ENCODE measurements around the gene RNF213.
"Not testable (repeated sequence)": the region's sequence is repeated elsewhere in the genome, so short reads cannot be mapped to it uniquely, and the experiment has no call there.

Gene RNF213

DNA sequence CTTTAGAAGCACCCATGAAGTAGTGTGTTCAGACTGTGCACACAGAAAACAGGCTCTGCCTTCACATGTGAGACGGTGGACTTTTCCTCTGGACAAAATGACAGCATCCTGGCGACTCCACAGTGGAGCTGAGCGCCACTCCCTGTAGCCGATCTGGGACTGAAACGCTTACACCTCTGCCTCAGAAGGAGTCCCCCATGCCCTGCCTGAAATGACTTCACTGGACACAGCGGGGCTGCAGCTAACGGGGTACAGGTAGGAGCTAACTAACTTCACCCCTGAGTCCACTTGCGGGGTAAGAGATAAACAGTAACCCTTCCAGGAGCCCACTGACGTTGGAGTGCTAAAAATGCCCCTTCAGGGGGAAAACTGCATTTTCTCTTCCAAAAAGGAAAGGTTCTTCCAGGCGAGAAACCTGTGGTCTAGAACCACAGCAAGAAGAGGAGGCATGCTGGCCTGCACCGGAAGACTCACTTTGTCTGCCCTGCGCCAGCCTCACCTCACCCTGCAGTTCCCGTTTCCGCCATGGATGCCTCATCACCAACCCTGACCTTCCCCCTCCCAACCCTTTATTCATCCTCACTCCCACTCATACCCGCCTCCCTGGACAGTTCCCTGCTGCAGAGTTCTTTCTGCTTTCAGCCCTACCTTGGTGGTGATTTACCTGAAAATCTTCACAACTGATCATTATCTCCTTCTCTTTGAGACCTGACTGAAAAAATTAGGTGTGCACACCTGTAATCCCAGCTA, 134.9 kb downstream of the RNF213 start:
- no peak for DNase-seq (ENCODE audit: low read depth)

DNA sequence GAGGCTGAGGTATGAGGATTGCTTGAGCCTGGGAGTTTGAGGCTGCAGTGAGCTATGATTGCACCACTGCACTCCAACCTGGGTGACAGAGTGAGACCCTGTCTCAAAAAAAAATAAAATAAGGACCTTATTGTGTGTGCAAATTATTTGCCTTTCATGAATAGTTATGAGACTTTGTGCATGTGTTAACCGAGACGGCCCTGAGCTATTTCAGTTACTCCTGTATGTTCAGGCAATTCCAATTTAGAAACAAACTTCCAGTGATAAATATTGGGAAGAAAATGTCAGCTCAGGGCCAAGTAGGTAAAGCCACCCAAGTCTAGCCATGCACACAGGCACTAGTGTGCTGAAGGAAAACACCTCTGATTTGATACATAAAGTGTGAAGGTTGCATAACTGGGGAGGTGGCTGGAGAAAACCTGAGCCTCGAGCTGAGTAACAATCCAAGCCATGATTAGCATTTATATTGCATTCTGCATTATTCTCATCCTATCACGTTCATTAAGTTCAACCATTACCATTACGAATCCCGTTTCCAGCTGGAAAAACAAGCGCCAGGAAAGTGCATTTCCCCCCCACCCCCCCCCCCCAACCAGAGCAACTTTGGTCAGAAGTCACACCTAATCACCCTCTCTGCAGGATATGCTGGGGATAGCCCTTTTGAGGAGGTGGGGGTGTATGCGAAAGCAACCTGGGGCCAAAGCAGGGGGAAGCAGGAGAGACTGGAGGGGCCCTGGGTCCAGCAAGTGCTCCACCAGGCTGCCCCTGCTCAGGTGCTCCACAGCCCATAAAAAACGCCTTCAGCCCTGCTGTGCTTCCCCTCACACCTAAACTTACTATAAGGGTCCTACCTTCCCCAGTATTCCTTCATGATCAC, 135.7 kb downstream of the RNF213 start:
- DNase-seq (ENCODE audit: low read depth), result no peak

DNA sequence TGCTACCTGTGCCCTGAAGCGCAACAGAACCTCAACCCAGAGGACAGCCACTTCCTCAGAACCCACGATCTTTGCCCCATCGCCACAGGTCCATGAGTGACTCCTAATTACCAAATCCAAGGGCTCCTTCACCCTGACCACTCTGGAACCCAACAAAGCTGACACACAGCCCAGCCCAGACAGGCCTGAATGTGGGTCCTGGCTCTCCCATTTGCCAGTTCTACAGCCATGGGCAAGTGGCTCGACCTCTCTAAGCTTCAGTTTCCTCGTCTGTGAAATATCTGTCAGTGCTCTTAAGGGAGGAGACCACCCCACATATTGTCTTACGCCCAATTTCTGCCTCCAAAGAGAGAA, 136.4 kb downstream of the RNF213 start:
- no peak for DNase-seq (ENCODE audit: low read depth)

DNA sequence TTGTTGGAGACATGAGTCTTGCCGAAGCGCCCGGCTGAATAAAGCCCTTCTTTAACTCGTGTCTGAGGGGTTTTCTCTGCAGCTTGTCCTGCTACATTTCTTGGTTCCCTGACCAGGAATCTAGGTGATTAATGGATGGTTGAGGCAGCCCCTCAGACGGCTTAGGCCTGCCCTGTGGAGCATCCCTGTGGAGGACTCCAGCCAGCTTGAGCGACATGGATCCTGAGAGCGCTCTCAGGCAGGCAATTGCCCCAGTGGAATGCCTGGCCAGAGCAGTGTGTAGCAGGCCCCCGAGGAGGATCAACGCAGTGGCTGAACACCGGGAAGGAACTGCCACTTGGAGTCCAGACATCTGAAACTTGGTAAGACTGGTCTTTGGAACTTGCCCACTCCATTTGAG, 137.0 kb downstream of the RNF213 start:
- no peak for DNase-seq (ENCODE audit: low read depth)

DNA sequence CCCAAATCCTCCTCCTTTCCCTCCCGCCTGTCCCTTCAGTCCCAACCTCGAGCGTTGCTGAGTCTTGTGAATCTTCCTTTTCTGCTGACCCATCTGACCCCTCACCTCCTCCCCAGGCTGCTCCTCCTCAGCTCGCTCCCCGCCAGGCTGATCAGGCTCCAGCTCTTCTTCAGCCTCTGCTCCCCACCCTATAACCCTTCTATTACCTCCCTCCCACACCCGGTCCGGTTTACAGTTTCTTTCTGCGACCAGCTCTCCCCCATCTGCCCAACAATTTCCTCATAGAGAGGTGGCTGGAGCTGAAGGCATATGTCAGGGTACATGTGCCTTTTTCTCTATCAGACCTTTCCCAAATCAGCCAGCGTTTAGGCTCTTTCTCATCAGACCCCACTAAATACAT, 140.4 kb downstream of the RNF213 start:
- not testable (repeated sequence) for DNase-seq (ENCODE audit: low read depth)

DNA sequence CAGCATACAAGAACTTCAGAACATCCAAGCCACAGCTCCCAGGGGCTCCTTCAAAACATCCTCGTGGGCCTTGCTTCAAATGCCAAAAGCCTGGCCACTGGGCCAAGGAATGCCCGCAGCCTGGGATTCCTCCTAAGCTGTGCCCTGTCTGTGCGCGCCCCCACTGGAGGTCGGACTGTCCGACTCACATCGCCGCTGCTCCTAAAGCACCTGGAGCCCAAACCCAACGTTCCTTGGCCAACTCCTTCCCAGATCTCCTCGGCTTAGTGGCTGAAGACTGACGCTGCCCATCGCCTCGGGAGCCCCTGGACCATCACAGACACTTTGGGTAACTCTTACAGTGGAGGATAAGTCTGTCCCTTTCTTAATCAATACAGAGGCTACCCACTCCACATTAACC, 141.4 kb downstream of the RNF213 start:
- not testable (repeated sequence) for DNase-seq (ENCODE audit: low read depth)

DNA sequence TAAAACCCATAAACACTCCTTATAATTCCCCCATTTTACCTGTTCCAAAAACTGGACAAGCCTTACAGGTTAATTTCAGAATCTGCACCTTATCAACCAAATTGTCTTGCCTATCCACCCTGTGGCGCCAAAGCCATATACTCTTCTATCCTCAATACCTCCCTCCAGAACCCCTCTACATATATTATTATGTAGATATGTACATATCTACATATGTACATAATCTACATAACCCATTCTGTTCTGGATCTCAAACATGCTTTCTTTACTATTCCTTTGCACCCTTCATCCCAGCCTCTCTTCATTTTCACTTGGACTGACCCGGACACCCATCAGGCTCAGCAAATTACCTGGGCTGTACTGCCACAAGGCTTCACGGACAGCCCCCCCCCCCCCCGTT, 142.3 kb downstream of the RNF213 start:
- no peak for DNase-seq (ENCODE audit: low read depth)

DNA sequence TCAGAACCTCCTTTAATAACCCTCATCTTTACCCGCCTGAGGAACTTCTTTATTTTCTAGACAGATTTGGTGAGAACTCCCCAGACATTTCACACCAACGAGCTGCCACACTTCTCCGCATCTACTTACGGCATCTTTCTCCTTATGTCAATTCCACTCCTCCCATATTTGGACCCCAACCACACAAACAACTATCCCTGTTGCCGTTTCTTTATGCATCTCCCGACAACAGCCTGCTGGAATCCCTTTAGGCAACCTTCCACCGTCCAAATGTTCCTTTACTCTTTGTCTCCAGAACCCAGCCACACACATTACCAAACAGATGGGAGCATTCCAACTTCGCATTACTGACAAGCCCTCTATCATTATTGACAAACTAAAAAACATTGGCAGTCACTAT, 145.5 kb downstream of the RNF213 start:
- DNase-seq (ENCODE audit: low read depth), result no peak

DNA sequence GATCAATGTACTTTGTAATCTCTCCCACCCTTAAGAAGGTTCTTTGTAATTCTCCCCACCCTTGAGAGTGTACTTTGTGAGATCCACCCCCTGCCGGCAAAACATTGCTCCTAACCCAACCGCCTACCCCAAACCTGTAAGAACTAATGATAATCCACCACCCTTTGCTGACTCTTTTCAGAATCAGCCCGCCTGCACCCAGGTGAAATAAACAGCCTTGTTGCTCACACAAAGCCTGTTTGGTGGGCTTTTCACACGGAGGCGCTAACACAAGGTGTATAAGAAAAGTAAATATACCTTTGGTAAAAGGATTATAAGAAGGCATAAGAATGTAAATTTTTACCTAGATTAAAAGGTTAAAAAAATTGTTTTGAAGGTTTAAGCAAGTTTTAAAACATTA, 147.3 kb downstream of the RNF213 start:
- DNase-seq (ENCODE audit: low read depth), result not testable (repeated sequence)

DNA sequence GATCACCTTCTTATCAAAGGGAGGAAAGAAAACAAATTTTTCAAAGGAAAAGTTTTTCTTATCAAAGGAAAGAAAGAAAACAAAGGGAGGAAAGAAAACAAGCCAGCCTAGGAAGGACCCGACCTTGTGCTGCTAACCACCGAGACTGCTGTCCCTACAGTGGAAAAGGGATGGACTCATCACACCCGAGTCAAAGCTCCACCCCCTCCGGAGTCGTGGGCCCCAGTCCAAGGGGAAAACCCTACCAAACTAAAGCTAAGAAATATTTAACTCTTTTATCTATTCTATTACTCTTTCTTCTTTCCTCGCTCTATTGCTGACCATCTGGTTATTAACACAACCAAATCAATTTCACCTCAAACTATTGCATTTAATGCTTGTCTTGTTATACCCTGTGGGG, 148.2 kb downstream of the RNF213 start:
- no peak for DNase-seq (ENCODE audit: low read depth)

DNA sequence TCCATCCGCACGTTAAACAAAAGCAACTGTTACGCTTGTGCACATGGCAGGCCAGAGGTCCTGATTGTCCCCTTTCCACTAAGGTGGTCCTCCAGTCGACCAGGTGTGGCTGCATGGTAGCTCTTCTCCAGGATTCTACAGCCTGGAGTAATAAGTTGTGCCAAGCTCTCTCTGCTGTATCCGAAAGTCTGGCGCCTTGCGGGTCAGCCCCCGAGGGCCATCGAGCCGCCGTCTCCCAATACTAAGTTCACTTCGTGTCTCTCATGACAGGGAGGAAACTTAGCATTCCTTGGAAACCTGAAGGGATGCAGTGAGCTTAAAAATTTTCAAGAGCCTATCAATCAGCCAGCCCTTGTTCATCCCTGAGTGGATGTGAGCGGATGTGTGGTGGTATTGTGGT, 149.0 kb downstream of the RNF213 start:
- DNase-seq (ENCODE audit: low read depth), result no peak

DNA sequence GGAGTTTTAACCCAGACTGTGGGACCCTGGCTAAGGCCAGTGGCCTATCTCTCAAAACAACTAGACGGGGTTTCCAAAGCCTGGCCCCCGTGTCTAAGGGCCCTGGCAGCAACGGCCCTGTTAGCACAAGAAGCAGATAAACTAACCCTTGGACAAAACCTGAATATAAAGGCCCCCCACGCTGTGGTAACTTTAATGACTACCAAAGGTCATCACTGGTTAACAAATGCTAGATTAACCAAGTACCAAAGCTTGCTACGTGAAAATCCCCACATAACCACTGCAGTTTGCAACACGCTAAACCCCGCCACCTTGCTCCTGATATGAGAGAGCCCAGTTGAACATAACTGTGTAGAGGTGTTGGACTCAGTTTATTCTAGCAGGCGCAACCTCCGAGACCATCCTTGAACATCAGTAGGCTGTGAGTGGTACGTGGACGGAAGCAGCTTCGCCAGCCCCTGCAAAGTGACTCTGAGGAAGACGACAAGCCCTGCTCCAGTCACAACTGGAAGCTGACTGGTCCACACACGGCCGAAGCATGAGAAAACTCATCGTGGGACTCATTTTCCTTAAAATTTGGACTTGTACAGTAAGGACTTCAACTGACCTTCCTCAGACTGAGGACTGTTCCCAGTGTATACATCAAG, 149.9 kb downstream of the RNF213 start:
- DNase-seq (ENCODE audit: low read depth), result not testable (repeated sequence)

DNA sequence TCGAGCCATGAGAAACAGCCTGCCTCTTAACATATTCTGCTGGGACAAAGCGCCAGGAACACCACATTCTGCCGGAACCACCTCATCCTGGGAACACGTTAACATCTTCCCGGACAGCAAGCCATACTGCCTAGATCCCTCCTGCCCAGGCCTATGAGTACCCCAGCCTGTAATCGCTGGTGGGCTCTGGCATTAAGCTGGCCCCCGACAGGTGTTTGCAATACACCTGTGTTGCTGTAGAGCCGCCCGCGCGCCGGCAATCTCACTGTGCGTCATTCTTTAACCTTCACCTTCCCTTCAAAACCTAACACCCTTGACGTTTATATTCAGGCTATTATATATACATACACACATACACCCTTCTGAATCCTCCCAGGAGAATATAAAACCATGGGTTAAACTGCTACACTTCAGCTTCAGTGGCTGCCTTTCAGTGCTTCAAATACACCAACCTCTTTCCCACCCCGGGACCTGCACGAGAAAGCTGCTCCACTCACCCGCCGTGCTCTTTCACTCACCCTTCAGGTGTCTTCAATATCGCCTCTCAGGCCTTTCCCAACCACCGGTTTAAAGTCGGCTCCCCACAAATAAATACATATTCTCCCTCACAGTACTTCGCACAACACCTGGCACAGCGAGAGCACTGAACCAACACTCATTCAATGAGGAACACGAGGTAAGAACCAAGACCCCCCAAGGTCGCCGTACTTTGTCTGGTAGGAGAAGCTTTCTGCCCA, 153.3 kb downstream of the RNF213 start:
- no peak for DNase-seq (ENCODE audit: low read depth)

DNA sequence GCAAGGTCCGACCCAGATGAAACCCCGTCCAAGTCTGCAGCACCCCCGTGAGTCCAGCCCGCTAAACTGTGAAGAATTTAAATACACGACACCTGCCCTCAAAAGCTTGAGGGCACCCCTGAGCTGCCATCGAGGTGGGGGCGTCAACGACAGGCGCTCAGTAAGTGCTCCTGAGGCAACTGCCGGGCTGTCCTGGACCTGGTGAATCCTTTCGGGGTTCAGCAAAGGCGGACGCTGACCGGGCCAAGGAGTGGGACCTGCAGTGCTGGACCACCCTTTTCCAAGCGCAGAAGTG, 153.8 kb downstream of the RNF213 start:
- no peak for DNase-seq (ENCODE audit: low read depth)

DNA sequence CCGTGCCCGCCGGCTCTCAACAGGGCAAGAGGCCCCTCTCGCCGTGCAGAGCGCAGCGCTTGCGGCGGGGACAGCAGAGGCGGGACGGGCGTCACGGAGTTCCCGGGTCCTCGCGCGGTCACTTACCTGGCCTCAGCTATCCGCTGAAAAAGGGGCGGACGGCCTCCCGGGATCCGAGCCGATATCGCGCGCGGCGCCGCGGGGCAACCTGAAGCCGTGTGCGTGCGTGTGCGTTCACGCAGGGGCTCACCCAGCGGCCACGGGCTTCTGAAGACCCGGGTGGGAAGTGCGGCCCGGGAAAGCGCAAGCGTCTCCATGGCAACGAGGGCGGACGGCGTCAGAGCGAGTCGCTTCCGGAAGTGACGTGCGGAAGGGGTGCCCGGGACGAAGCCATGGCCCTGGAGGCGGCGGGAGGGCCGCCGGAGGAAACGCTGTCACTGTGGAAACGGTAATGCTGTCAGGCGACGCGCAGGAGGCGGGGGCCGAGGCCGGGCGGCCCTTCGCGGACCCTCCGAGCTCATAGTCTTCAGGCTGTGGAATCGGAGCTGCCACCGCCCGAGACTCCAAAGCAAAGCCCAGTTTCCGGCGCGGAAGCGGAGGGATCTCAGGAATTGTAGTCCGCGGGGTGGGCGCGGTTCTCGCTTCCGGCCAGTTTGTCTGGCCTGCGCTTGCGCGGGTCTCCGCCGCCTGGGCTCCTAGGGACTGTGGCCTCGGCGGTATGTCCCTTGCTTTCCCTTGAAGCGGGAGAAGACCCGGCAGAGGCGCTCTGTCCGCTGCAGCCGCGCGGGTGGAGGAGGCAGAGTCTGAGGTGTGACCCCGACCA, 154.4 kb downstream of the RNF213 start, which contains the start of gene ENDOV:
Gene ENDOV (plus strand): TSS at position 365 of the 823 bp plus-strand sequence. CDS start 28 bp downstream, at position 393.
- peak; percentile 88 for DNase-seq (ENCODE audit: low read depth)

DNA sequence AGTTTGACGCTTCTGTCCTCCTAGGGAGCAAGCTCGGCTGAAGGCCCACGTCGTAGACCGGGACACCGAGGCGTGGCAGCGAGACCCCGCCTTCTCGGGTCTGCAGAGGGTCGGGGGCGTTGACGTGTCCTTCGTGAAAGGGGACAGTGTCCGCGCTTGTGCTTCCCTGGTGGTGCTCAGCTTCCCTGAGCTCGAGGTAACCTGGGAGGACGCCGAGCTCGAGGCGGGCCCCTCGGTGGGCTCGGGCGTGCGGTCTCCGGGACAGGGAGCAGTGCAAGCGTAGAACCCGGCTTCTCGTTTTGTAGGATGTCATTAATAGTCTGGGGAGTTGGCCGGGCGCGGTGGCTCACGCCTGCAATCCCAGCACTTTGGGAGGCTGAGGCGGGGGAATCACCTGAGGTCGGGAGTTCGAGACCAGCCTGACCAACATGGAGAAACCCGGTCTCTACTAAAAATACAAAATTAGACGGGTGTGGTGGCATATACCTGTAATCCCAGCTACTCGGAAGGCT, 155.0 kb downstream of the RNF213 start:
- DNase-seq (ENCODE audit: low read depth), result no peak

DNA sequence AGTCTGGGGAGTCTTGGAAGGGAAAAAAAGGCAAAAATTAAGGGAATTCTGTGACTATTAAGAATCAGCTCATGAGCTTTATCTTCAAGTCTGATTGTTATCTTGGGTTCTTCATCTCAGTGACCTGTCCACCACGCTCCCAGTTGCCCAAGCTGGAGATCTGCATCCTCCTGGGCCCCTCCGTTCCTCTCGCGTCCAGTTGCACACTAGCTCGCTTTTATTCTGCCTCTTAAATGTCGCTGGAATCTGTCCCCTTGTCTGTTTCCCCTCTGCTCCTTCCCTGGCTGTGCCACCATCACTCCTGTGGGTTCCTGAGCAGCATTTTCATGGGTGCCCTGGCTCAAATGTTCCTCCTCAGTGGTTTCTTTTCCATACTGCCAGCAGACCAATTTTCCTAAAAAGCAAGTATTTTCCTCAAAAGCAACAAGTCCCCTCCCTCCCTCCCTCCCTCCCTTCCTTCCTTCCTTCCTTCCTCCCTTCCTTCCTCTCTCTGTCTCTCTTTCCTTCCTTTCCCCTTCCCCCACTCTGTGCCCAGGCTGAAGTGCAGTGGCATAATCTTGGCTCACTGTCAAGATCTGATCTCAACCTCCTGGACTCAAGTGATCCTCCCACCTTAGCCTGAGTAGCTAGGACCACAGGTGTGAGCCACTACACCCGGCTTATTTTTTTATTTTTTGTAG, 155.7 kb downstream of the RNF213 start:
- no peak for DNase-seq (ENCODE audit: low read depth)

DNA sequence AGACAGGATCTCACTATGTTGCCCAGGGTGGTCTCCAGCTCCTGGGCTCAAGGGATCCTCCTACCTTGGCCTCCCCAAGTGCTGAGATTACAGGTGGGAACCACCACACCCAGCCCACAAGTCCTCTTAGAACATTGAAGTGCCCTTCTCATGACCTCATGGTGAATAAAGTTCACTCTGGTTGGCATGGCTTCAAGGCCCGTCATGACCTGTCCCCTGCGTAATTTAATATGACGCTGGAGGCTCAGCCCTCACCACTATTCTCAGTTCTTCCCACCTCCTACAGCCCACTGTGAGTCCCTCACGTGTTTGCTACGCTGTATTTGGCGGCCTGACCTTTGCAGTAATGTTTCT, 156.3 kb downstream of the RNF213 start:
- DNase-seq (ENCODE audit: low read depth), result no peak

DNA sequence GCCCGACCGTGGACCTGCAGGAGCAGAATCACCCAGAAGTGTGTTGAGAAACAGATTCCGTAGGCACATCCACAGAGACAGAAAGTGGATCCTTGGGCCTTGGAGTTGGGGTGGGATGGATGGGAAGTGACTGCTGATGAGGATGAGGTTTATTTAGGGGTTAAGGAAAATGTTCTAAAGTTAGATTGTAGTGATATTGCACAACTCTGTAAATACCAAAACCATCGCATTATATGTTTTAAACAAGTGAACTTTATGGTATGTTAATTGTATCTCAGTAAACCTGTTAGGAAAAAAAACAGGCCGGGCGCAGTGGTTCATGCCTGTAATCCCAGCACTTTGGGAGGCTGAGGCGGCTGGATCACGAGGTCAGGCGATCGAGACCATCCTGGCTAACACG, 157.9 kb downstream of the RNF213 start:
- DNase-seq (ENCODE audit: low read depth), result no peak

DNA sequence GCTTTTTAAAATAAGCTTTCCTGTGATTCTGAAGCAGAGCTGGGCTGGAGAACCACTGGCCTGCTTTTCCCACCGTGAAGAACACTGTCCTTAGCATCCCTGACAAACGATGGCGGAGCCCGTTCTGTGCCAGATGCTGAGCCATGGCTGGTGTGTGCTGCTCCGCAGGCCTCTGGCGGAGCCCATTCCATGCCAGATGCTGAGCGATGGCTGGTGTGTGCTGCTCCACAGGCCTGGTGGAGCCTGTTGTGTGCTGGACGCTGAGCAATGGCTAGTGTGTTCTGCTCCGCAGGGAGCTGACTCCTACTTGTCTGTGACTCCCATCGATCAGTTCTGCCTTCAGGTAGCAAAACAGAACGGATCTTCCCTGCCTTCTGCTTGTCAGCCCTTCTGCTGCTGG, 158.6 kb downstream of the RNF213 start:
- no peak for DNase-seq (ENCODE audit: low read depth)

Data from stimulated activated CD8-positive, alpha-beta memory T cell treated with anti-CD3 and anti-CD28 coated beads, Interleukin-12 subunit alpha, Interleukin-12 subunit beta, amount 100 ng/mL, for 1 hour (primary cell).